ENCODE measurements around the gene TSPAN6.

The TSPAN6 gene

DNA sequence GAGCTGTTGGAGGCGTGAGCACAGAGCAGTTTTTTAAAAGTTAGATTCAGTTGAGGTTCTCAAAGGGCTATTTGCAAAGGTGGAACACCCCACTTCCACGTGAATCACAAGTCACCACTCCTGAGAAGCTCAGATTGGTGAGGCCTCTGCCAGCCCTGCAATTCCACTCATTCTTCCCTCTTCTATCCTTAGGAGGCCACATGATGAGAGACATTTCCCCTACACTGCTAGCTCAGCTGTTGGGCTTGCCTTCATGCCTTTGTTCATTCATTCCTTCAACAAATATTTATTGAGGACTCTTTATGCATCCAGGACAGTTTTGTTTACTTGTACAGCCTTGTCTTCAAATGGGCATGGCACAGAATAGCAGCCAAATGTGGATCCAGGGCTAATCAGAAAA, 11.1 kb upstream of the TSPAN6 start:
- no peak for DNase-seq (ENCODE audit: low read depth)

DNA sequence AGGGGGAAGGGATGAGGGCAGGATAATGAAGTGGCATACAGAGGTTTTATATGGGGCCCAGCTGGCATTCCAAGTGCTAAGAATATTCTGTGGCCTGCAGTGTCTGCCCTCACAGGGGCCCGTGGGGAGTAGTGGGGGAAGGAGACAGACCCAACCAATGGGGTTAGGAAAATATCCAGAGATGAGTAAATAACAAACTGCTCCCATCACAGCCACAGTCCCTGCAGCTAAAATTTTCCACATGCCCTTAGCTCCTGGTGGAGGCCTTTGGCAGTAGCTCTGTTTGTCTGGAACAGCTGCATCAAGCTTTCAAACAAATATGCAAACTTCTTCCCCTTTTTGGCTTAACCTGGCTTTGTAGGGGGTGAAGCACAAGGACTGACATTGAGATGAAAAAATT, 10.5 kb upstream of the TSPAN6 start:
- no peak for DNase-seq (ENCODE audit: low read depth)

DNA sequence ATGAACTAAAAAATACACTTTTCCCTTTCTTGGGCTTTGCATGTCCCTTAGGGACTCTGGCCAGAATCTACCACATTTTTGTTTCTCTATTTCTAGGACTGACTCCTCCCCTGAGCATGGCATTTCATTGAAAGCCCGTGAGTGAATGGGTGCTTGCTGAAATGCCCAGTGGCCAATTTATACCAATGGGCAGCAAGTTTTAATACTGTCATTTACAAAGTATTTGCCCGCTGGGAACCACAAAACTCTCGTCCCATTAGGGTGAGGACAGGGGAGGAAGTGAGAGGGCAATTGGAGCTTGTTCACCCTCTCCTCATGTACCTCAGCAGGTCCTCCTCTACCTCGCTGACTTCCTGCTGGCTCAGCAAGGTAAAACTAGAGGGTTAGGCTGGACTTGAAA, 8.5 kb upstream of the TSPAN6 start:
- DNase-seq (ENCODE audit: low read depth) = no peak

DNA sequence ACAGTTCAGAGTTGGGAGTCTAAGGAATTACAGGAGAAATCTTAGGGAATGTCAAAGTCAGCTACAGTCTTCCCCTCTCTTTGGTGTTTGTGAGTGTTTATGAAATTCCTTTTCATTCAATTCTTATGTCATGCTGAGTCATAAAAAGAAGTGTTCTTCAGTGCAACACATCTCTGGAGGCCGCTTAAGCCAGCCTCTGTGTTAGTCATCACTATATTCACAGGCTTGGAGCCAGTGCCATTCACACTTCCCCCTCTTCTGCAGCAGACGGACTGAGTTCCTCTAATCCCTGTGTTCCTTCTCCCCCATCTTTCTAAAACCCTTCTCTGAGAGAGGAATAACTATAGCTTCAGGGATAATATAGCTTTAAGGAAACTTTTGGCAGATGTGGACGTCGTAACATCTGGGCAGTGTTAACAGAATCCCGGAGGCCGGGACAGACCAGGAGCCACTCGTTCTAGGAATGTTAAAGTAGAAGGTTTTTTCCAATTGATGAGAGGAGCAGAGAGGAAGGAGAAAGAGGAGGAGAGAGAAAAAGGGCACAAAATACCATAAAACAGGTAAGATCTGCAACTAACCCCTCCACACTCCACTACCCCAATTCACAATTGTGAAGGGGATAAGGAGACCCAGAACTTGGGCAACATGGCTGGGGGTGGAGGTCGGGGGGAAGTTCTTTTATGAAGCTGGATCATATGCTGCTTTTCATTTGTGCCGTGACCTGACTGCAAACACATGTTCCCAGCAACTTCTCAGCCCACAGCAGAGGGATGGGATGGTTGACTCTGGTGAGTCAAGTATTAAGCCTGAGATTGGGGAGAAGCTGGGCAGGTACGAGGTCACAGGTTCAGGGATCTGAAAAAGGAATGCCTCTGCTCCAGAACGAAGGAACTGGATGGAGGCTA, 7.6 kb upstream of the TSPAN6 start, which contains the start of gene SRPX2:
TSS of gene SRPX2 (plus strand) at position 244 of the 905 bp plus-strand sequence. CDS start 2,124 bp downstream, outside the sequence.
- DNase-seq (ENCODE audit: low read depth) = no peak

DNA sequence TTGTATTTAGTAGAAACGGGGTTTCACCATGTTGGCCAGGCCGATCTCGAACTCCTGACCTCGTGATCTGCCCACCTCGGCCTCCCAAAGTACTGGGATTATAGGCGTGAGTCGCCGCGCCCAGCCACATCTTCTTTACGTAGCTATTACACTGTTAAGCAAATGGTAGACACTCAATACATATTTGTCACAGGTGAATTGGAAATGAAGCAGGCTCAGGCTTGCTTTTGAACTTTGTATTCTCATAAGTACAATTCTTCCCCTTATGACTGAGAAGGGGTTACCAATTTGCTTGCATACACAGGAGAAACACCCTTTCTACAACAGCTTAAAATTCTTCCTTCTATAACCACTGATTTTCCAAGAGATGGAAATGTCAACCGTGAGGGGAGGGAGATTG, 6.6 kb upstream of the TSPAN6 start:
- DNase-seq (ENCODE audit: low read depth) = no peak

DNA sequence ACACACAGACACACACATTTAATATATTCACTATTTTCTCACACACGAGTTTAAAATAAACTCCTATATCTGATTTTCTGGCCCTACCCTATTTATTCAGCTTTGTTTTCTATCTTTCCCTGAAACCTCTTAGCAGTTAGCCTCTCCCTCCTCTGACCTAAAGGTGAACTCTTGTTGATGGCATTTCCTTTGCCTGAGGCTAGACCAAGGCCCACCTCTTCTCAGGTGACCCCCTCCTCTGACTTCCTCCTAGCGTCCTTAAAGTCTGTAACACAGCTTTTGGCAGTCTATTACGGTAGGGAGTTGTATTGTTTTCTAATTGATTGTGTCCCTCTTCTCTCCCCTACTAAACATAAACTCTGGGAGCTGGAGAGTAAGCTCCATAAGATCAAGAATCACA, 5.7 kb upstream of the TSPAN6 start:
- DNase-seq (ENCODE audit: low read depth) = no peak

DNA sequence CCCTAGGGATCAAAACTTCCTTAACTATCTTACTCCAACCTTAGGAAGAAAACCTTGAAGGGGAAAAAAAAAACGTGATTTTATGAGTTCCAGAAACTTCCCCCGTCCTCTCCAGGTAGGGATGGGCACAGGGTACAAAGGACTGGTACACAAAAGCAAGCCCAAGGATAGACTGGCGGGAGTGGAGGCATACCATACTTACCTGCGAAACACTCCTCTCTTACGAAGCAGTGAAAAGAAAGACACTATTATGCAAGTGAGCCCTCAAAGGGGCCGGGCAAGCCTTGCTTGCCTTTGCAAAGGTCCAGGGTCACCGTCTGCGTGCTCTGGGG, 651 bp downstream of the TSPAN6 start:
- DNase-seq (ENCODE audit: low read depth) = no peak

DNA sequence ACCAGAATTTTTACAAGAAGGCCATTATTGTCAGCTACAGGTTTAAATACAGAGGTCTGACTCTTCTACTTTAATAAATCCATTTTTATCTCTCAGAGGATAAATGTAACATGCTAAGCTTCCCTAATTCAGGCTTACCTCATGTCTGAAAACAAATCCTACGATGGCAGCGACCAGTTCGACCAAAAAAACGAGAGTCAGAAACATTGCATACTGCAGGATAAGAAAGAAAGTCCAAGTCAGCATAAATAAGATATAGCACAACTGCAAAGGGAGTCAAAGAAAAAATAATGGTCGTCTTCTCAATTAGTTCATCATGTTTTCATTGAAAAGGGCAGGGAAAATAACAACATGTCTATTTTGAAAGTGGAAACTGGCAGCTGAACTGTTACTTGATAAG, 1.6 kb downstream of the TSPAN6 start:
- no peak for DNase-seq (ENCODE audit: low read depth)

DNA sequence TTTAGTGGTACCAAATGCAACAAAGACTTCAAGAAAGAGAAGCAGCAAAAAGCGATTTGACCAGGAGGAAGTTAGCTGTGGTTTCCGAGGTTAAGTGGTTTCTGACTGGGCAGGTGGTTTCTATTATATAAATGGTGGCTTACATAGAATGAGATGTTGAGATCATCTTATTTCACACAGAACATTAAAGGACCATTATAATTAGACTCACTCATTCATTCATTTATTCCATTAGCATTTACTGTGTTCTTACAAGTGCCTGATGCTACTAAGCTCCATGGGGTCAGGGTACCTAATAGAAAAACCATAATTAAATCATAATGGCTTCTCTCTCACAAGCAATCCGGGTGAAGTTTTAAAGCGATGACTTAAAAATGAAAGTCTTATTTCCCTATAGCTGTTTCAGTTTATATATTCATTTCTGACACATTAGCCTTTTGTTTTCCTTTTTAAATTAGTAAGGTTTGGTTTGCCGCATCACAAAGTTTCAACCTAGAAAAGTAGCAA, 10.6 kb downstream of the TSPAN6 start:
- DNase-seq (ENCODE audit: low read depth) = no peak

DNA sequence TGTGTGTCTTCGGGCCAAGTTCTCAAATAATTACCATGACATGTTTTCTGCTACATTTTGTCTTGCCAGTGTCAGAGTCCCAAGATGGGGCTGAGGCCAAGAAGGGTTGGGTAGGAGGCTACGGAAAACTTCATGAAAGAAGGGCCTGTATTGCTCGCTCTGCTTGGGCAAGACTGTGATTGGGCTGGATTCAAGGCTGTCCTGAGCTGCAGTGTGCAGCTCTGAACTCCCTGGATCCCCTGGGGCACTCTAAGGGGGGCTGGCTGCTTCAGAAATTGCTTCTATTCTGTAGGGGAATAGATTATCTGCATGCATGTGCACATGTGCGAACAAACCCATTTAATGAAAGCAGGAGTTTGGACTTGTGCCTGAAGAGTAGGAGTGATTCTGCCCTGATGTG, 13.6 kb downstream of the TSPAN6 start:
- DNase-seq (ENCODE audit: low read depth) = no peak

DNA sequence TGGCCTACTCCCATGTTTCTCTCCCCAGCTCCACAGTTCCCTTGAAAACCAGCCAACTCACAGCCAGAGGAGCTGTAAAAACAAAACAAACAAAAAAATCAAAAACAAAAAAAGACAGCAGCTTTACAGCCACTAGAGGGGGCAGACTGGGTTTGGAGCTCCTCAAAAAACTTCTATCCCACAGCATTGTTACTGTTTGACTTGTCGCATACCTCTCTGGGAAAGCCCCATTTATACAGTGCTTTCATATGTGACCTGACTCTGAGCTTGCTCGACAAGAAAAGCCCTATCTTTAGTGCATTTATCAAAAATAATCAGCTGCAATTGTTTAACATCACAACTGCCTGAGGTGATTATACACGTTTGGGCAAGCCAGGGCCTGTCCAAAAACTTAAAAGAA, 21.6 kb downstream of the TSPAN6 start:
- no peak for DNase-seq (ENCODE audit: low read depth)

DNA sequence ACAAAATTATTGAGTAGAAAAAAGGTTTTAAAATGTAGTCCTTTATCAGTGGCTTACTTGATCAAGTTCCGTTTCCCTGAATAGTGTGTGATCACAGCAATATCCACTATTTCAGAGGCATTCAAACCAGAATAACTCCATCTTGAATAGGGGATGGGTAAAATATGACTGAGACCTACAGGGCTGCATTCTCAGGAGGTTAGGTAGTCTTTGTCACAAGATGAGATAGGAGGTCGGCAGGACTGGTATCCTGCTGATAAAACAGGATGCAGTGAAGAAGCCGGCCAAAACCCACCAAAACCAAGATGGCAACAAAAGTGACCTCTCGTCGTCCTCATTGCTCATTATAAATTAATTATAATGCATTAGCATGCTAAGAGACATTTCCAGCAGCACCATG, 24.7 kb downstream of the TSPAN6 start:
- no peak for DNase-seq (ENCODE audit: low read depth)

DNA sequence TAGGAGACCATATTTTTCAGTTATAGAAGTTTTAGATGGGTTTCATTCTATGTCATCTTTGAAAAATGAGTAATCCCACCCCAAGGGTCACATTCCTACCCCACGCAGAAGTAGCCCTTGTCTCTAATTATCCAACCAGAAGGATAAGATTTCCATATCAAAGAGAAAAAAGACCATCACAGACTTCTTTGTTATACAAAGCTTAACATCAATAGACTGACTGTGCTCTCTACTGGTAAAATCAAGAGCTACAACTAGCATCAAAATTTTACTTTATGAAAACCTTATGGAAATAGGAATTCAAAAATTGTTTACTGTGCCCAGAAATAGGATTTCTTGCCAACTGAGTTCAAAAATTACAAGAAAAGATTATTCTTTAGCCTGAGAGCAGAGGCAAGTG, 27.0 kb downstream of the TSPAN6 start:
- DNase-seq (ENCODE audit: low read depth) = no peak

DNA sequence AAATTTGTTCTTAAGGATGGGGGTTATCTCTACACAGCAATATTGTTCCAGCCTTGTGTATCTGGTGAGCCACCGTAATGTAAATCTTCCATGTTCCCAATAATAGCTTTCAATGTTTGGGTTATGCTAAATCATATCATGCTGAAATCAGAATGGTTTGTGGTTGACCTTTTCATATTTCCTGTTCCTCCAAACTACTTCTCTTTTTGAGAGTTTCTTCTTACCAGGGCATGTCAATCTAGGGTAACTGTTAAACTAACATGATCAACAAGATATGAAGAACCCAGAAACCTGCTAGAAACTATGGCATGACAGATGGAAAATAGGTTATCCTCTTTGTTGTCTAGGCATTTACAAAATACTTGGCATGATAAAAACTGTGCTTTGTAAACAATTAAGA, 29.9 kb downstream of the TSPAN6 start:
- DNase-seq (ENCODE audit: low read depth) = no peak

DNA sequence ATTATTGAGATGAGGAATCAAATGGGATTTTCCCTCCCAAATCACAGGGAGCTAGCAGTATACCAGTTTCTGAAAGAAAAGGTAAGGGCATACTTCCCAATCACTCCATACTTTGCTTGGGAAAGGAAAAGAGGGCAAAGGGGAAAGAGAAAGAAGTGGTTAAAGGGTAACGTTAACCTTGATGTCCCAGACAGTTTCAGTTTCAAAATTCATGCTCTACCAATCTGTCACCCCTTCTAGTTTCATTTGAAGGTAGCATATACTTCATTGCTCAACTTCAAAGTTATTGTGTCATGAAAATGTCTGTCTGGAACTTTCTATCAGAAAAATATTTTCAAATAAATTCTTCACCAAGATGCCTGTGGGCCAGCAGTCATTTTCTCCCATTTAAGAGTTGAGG, 35.8 kb downstream of the TSPAN6 start:
- no peak for DNase-seq (ENCODE audit: low read depth)

DNA sequence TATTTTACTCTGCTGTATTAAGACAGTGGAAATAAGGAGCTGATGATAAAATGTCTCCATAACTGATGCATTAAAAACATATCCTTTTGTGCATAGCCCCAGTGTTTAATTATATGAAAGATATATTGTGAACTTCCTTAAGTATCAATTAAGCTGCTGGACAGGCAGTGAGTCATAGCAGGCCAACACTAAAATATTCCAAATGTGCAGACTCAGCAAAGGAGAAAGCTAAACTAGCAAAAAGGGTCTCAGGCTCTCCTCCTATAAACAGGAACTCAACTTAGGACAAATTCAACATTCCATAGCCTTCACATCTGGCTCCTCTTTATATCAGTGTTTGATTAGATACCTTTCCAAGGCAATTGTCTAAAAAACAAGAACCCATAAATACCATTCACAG, 36.3 kb downstream of the TSPAN6 start:
- no peak for DNase-seq (ENCODE audit: low read depth)

DNA sequence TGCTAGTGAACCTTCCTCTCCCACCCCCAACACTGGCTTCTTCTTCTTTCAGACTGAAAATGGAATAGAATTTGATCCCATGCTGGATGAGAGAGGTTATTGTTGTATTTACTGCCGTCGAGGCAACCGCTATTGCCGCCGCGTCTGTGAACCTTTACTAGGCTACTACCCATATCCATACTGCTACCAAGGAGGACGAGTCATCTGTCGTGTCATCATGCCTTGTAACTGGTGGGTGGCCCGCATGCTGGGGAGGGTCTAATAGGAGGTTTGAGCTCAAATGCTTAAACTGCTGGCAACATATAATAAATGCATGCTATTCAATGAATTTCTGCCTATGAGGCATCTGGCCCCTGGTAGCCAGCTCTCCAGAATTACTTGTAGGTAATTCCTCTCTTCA, 37.1 kb downstream of the TSPAN6 start:
- no peak for DNase-seq (ENCODE audit: low read depth)

DNA sequence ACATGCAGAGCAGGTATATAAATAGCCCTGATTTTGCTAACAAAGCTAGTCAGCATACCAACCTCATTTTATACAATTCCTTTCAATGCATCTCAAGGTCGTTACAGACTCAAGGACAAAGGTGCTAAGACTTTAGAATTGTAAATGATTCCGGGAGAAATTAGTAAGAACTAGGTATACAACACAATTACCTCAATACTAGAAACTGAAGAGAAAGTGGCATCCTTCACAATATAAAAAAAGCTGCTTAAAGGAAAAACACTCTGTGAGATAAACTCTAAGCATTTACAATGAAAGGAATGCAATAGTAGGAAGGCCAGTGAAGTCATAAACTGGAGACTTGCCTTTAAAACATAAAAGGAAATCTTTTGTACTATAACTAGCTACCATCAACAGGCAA, 40.0 kb downstream of the TSPAN6 start:
- DNase-seq (ENCODE audit: low read depth) = no peak

DNA sequence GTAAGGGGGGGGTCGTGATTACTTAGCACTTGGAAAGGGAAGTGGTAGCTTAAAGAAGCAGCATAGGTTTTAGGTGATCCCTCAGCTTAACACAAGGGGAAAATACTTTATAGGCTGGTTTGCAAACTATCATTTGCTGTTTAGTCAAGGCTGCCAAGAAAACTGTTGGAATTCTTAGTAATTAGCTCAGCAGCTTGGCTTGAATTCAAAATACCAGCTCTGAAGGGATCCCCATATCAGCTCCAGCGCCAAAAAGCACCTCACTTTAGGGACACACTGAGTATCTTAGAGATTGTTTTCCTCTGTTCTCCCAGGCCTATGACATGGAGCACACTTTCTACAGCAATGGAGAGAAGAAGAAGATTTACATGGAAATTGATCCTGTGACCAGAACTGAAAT, 43.0 kb downstream of the TSPAN6 start:
- DNase-seq (ENCODE audit: low read depth) = no peak

DNA sequence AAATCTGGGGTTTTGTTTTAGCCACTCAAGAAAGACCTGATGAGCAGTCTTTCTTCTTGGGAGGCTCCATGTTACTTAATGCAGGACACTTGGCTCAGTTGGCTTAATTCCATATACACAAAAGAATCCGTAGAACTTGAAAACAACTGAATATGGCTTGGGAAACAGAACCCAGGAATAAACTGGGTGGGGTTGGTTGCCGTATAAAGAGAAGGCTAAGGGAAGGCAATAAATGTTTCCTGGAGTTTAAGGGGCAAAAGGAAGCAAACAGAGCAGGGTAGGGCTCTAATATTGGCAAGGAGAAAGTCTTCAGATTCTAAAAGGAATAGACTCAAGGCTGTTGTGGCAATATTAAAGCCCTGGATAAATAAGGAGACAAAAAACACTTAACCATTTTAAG, 43.5 kb downstream of the TSPAN6 start:
- DNase-seq (ENCODE audit: low read depth) = no peak

DNA sequence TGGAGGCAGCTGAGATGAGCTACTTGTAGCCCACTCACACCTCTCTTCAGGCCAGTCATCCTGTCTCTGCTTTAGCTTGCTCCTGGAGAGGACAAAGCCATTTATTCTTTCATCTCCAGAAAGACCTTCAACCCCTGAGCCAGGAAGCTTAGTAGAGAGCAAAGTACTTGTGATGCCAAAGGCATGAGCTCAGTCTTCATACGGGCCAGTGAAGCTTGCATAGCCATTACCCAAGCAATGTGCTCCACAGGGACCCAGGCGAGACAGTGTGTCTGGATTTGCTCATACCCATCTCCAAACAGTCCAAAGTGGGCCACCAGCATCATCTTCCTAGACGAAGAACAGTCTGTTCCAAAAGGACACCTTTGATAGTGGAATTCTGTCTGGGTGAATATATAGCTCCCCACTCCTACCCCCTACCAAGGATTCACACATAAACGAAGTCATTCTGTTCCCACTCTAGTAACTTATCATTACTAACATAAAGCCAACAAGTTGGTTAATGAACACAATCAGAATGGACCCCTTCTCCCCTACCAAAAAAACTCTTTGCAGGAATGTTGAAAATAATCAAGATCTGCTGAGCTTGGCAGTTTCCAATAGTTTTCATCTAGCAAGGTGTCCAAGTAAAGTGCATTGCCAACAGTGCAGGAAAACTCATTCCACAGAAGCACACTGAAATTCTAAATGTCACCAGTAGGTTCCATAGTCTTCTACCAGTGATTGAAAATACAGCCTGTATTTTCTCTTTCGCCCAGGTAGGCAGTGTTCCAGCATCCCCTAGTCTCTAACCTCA, 45.2 kb downstream of the TSPAN6 start:
- DNase-seq (ENCODE audit: low read depth) = no peak

DNA sequence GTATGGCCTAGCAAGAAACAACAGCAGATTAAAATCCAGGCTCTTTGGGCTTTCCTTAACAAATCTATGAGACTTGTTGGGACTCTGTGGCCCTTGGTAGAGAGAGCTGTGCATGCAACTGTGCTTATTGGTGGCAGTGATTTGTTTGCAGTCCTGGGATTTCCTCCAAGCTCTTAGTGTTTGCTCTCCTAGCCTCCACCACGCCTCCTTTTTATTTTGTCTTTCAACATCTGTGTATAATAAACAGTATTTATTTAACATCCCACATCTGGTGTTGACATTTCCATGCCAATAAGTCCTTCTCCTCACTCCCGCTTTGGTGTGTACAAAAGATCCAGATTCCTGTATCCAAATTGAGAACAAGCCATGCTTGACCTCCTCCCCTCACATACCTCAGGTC, 48.7 kb downstream of the TSPAN6 start:
- DNase-seq (ENCODE audit: low read depth) = no peak

DNA sequence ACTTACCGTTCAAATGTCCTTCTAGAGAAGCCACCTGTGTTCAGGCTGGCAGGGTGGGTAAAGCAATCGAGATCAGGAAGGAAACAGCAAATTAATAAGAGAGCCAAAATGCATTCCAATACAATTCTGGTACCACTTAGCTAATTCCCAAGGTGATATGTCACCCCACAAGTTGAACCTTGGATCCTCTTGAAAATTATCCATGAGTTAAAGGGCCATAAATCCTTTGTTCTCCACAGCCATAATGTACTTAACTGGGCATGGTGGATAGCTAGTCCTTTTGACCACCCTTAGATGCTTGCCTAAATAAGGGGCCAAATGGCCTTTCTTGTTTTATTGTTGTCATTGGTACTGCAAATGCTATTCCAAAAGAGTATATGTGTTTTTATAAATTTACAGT, 49.9 kb downstream of the TSPAN6 start:
- no peak for DNase-seq (ENCODE audit: low read depth)
